Smooth muscle cell (in vitro differentiated cells): Measurements from ENCODE around the gene LAMC1. TPM values are rescaled to one million over a fixed set of nuclear protein-coding genes. Genes with fewer than 3 reads are reported as not detected.

Source experiments
- DNase-seq: peaks from one replicate; lab custom pipeline; 2025; ENCODE audit not compliant: unreplicated experiment; lab: John Stamatoyannopoulos, UW
- H2AFZ ChIP-seq: fragments of 200-600 bp; sonication (generic); 2 replicates; pipeline ENCODE4 v1.6.0; 2016; ENCODE audit warnings: antibody characterized with exemption, low read depth, mild to moderate bottlenecking
- H3F3A ChIP-seq: fragments of 200-600 bp; sonication (generic); 2 replicates; pipeline ENCODE4 v1.6.0; 2017; ENCODE audit warnings: antibody characterized with exemption, low read depth
- H3K27ac ChIP-seq: fragments of 200-600 bp; sonication (generic); 2 replicates; pipeline ENCODE4 v1.5.1; 2016; ENCODE audit warnings: low read depth, mild to moderate bottlenecking
- H3K27me3 ChIP-seq: fragments of 200-600 bp; sonication (generic); 2 replicates; pipeline ENCODE4 v1.6.1; 2016; ENCODE audit warnings: low read depth, mild to moderate bottlenecking
- H3K36me3 ChIP-seq: fragments of 200-600 bp; sonication (generic); 2 replicates; pipeline ENCODE4 v1.5.1; 2016; ENCODE audit warnings: low read depth
- H3K4me1 ChIP-seq: fragments of 200-600 bp; sonication (generic); 2 replicates; pipeline ENCODE4 v1.5.1; 2016; ENCODE audit warnings: low read depth
- H3K4me2 ChIP-seq: fragments of 200-600 bp; sonication (generic); 2 replicates; pipeline ENCODE4 v1.6.0; 2016; ENCODE audit warnings: mild to moderate bottlenecking
- H3K4me3 ChIP-seq: fragments of 200-600 bp; sonication (generic); 2 replicates; pipeline ENCODE4 v1.5.1; 2016; ENCODE audit warnings: mild to moderate bottlenecking
- H3K79me2 ChIP-seq: fragments of 200-600 bp; sonication (generic); 2 replicates; pipeline ENCODE4 v1.6.0; 2016; ENCODE audit warnings: low read depth, mild to moderate bottlenecking
- H3K9ac ChIP-seq: fragments of 200-600 bp; sonication (generic); 2 replicates; pipeline ENCODE4 v1.6.0; 2016; ENCODE audit warnings: low read depth
- H3K9me3 ChIP-seq: fragments of 200-600 bp; sonication (generic); replicated peaks from 2 replicates; pipeline ENCODE4 v1.5.1; 2016; ENCODE audit warnings: low read depth
- H4K20me1 ChIP-seq: fragments of 200-600 bp; sonication (generic); 2 replicates; pipeline ENCODE4 v1.6.0; 2016; ENCODE audit warnings: low read depth
- WGBS: methylation state at CpG from one replicate; pipeline ENCODE4 v1.1.7; 2016; ENCODE audit warnings: low lambda C conversion rate; 5-methylcytosine and 5-hydroxymethylcytosine counted together
- polyA plus RNA-seq: library from polyadenylated mRNA; unstranded; fragments of >200 nt; fragmentation: Nextera tagmentation; extraction: Ambion mirVana; gene quantifications from 2 replicates; pipeline ENCODE4 v1.2.1, GENCODE V29; 2016
- total RNA-seq: library from RNA; depleted of rRNA; stranded (reverse); fragments of >200 nt; gene quantifications from 2 replicates; pipeline ENCODE4 v1.2.3, GENCODE V29; 2014
- TF ChIP-seq, protein P1 (sequence below): fragments of 200-600 bp; sonication (generic); IDR thresholded peaks from 2 replicates; pipeline ENCODE4 v1.5.1; 2017; ENCODE audit warnings: borderline replicate concordance, mild to moderate bottlenecking, antibody characterized with exemption; ENCODE audit not compliant: insufficient read depth, poor library complexity, severe bottlenecking

The LAMC1 gene
- total and polyA plus RNA-seq, 2 experiments from 2014 or later = 64.9 to 137 TPM

DNA sequence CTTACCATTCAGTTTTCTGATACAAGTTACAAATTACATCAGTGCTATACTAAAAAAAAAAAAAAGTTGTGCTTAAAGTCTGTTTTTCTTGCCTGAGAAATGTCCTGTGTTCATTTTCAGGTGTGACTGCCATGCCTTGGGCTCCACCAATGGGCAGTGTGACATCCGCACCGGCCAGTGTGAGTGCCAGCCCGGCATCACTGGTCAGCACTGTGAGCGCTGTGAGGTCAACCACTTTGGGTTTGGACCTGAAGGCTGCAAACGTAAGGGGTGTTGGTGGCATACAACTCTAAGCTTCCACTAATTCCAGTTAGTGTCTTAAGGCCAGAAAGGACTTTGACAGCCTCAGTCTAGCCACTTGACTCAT lies 102.8 kb downstream of the LAMC1 start:
- H3K27ac ChIP-seq = peak overlapping the region; percentile 19
- peaks cover 33% of the 10 kb centered on the region for H3K36me3 ChIP-seq
- WGBS = 97% methylated on average over 5 of the region's 5 CpGs
- DNase-seq = no peak
- no peak overlapping the region for H3K4me3 ChIP-seq
- no peaks in the 10 kb centered on the region for H3K9me3 ChIP-seq
- H2AFZ ChIP-seq = no peak overlapping the region
- H3K4me2 ChIP-seq = no peak overlapping the region
- H3K9ac ChIP-seq = no peak overlapping the region
- TF ChIP-seq, protein P1, sequence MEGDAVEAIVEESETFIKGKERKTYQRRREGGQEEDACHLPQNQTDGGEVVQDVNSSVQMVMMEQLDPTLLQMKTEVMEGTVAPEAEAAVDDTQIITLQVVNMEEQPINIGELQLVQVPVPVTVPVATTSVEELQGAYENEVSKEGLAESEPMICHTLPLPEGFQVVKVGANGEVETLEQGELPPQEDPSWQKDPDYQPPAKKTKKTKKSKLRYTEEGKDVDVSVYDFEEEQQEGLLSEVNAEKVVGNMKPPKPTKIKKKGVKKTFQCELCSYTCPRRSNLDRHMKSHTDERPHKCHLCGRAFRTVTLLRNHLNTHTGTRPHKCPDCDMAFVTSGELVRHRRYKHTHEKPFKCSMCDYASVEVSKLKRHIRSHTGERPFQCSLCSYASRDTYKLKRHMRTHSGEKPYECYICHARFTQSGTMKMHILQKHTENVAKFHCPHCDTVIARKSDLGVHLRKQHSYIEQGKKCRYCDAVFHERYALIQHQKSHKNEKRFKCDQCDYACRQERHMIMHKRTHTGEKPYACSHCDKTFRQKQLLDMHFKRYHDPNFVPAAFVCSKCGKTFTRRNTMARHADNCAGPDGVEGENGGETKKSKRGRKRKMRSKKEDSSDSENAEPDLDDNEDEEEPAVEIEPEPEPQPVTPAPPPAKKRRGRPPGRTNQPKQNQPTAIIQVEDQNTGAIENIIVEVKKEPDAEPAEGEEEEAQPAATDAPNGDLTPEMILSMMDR = no peak
- H3K79me2 ChIP-seq = no peaks in the 10 kb centered on the region
- no peaks in the 10 kb centered on the region for H3K4me1 ChIP-seq
- no peaks in the 10 kb centered on the region for H3K27me3 ChIP-seq
- H3F3A ChIP-seq = no peaks in the 10 kb centered on the region
- H4K20me1 ChIP-seq = no peaks in the 10 kb centered on the region

DNA sequence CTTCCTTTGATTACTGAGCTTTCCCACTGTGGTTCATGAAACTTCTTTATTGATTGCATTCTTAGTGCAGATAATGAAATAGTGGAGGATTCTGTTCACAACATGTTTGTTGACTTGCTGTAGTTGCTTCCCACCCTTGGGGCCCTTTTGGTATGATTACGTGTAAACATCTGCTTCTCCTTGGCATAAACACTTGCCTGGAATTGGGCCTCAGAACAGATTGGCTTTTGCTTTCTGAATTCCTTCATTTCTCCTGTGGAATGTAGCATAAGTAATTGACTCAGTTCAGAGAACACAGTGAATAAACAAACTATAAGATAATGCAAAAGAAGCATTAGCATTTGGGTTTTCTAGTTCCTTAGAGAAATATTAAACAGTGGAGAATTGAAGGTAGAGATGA lies 103.3 kb downstream of the LAMC1 start:
- H3F3A ChIP-seq = no peaks in the 10 kb centered on the region
- peaks cover 33% of the 10 kb centered on the region for H3K36me3 ChIP-seq
- H3K4me3 ChIP-seq = no peak overlapping the region
- no peak overlapping the region for H2AFZ ChIP-seq
- H3K79me2 ChIP-seq = no peaks in the 10 kb centered on the region
- H3K9ac ChIP-seq = no peak overlapping the region
- no peaks in the 10 kb centered on the region for H4K20me1 ChIP-seq
- no peaks in the 10 kb centered on the region for H3K27me3 ChIP-seq
- TF ChIP-seq, protein P1 = no peak
- no peak for DNase-seq
- H3K4me1 ChIP-seq = no peaks in the 10 kb centered on the region
- H3K9me3 ChIP-seq = no peaks in the 10 kb centered on the region
- no peak overlapping the region for H3K4me2 ChIP-seq
- WGBS = 58% methylated on average over 1 of the region's 1 CpG
- peak overlapping the region; percentile 19 for H3K27ac ChIP-seq

DNA sequence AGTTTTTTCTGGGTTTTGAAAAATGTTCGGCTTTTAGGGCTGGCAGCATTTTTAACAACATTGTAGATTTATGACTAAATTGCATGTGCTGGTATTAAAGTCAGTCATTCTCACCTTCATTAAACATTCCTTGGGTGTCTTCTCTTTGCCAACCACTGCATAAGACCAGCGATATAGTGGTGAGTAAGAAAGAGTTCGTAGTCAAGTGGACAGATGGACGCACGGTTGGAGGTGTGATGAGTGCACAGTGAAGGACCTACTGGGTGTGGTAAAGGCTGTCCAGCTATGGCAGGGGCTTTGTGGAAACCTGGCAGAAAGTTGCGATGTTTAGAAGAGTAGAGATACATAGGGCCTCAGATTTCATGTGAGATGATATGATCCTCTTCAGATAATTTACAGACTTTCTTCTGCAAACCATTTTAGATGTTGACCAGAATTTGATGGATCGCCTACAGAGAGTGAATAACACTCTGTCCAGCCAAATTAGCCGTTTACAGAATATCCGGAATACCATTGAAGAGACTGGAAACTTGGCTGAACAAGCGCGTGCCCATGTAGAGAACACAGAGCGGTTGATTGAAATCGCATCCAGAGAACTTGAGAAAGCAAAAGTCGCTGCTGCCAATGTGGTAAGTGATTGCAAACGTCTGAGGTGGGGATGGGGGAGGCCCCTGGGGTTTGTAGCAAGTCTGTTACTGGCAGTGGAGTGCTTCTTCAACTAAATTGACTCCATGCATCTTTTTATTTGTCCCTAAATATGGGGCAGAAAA lies 106.9 kb downstream of the LAMC1 start:
- peaks cover 52% of the 10 kb centered on the region for H3K36me3 ChIP-seq
- H3K4me2 ChIP-seq = no peak overlapping the region
- no peaks in the 10 kb centered on the region for H4K20me1 ChIP-seq
- H3K9me3 ChIP-seq = no peaks in the 10 kb centered on the region
- no peaks in the 10 kb centered on the region for H3K79me2 ChIP-seq
- 97% methylated on average over 15 of the region's 15 CpGs for WGBS
- H3K4me1 ChIP-seq = no peaks in the 10 kb centered on the region
- no peak for DNase-seq
- no peak overlapping the region for H2AFZ ChIP-seq
- no peak overlapping the region for H3K27ac ChIP-seq
- no peak overlapping the region for H3K4me3 ChIP-seq
- TF ChIP-seq, protein P1 = no peak
- H3K27me3 ChIP-seq = no peaks in the 10 kb centered on the region
- no peaks in the 10 kb centered on the region for H3F3A ChIP-seq
- H3K9ac ChIP-seq = no peak overlapping the region

DNA sequence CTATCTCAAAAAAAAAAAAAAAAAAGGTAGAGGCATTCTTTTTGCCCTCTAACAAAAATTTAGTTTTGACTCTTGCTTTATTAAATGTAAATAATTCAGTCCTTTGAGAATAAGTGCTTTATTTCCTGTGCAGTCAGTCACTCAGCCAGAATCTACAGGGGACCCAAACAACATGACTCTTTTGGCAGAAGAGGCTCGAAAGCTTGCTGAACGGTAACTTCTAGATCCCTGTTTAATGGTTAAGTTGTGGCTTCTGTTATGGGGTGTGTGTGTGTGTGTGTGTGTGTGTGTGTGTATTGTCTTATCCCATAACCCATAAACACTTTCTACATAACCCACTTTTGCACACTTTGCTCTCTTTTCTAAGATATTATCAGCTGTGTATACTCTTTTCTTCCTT lies 107.9 kb downstream of the LAMC1 start:
- H3K4me1 ChIP-seq = no peaks in the 10 kb centered on the region
- DNase-seq = no peak
- H3K27me3 ChIP-seq = no peaks in the 10 kb centered on the region
- H3K9me3 ChIP-seq = no peaks in the 10 kb centered on the region
- no peak overlapping the region for H2AFZ ChIP-seq
- peaks cover 54% of the 10 kb centered on the region for H3K36me3 ChIP-seq
- WGBS = 100% methylated on average over 2 of the region's 2 CpGs
- no peaks in the 10 kb centered on the region for H4K20me1 ChIP-seq
- no peak overlapping the region for H3K9ac ChIP-seq
- no peak overlapping the region for H3K4me2 ChIP-seq
- H3K27ac ChIP-seq = no peak overlapping the region
- no peaks in the 10 kb centered on the region for H3F3A ChIP-seq
- H3K4me3 ChIP-seq = no peak overlapping the region
- no peaks in the 10 kb centered on the region for H3K79me2 ChIP-seq
- TF ChIP-seq, protein P1 = no peak
